Islet of Langerhans (tissue), 1 donor: Measurements from ENCODE around the gene APP.

Experiments
- FAIRE-seq: peaks from one replicate; lab custom pipeline; 2011; peaks lifted over from hg19 to GRCh38; lab: Jason Lieb, UNC

Gene APP

GRCh38 chr21:25901330-25901979 is 269.1 kb downstream of the APP start:
- FAIRE-seq = no peak

GRCh38 chr21:25898671-25899070 is 271.9 kb downstream of the APP start:
- FAIRE-seq = no peak

DNA sequence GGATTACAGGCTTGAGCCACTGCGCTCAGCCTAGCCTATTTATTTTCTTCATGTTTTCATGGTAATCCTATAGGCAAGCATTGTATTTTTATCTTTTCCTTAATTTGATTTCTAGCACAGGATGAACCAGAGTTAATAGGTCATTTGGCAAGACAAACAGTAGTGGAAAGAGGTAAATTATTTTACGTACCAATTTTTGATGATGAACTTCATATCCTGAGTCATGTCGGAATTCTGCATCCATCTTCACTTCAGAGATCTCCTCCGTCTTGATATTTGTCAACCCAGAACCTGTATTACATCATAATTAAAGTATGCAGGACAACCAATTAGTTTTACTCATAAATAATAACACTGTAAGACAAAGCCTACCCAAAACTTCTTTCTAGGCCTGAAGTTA is 273.2 kb downstream of the APP start:
- no peak for FAIRE-seq

DNA sequence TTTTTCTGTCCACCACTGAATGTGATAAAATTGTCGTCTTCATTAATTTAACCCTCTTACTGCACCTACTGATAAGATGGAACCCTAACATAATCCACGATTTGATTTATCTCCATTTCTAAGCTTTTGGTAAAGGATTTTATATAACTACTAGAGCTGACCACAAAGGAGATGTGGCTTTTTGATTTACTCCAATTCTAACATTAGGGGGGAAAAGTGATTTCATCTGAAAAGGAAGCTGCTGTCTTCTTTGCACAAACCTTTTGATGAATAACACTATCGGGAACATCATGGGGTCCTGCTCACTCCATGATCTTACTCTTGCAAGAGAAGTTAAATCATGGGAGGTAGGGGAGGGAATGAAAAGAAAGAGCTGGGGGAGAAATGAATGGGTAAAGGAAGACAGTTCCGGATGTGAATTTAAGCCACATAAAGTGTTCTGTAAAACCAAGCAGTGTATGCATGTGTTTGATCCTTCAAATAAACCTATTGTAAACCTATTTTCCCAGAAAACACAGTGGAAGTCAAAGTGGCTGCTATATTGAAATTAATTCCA is 274.0 kb downstream of the APP start:
- no peak for FAIRE-seq

GRCh38 chr21:25895565-25896205 is 274.9 kb downstream of the APP start:
- FAIRE-seq = peak; percentile 73

GRCh38 chr21:25893191-25893590 is 277.4 kb downstream of the APP start:
- no peak for FAIRE-seq

GRCh38 chr21:25891596-25891995 is 279.0 kb downstream of the APP start:
- no peak for FAIRE-seq

DNA sequence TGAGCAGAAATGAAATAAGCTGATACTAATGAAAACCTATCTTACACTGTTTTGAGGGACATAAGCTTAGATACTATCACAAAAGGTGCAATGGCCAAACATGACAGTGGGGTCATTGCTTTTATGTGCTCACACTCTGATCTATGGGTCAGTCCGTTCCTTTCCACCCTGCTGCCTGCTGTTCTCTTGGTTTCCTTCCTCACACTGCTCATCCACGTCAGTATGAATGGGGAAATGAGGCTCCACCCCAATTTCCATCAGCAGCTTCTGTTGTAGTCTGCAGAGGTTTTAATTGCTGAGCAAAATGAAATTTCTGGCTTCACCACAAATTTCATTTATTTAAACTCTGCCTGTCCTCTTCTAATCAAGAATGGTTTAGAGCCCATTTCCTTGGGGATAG is 280.6 kb downstream of the APP start:
- no peak for FAIRE-seq

DNA sequence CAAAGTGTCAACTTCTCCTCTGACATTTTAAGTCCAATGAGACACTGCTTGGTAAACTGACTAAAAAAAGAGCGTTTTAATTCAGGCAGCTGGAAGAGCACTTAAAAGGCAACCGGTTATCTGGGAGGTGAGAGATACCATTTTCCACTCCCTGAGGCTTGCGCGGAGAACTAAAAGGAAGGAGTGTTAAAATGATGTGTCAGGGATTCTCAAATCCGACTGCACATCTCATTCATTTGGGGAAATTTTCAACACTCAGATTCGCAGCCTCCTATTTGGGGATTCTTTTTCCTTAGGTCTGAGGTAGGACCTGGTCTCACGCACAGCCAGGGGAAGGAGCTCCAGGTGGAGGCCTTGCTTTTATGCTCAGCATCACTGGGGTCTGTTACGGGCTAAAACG is 281.9 kb downstream of the APP start:
- FAIRE-seq = no peak

GRCh38 chr21:25887646-25888306 is 282.8 kb downstream of the APP start:
- FAIRE-seq = no peak

DNA sequence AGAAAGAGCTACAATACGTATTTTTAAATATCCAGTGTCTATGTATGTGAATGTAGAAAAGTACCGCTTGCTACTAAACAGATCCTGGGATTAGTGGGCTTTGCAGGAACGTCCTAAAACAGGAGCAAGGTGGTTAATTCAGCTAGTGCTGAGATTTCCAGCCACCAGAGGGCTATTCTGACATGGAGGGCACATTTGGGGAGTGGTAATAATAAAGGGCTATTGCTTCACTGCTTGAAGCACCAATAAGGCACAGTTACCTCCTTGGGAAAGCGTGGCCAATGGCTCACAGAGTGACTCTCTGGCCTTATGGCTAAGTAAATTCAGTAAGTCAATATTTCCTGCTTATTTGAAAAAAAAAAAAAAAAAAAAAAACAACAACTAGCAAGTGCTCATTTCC is 283.4 kb downstream of the APP start:
- no peak for FAIRE-seq

GRCh38 chr21:25885880-25886279 is 284.7 kb downstream of the APP start:
- FAIRE-seq = no peak

GRCh38 chr21:25885405-25885804 is 285.2 kb downstream of the APP start:
- FAIRE-seq = no peak

- no peak for FAIRE-seq
Observed at GRCh38 chr21:25884311-25884710, 286.3 kb downstream of the APP start.

GRCh38 chr21:25881524-25882376 is 288.8 kb downstream of the APP start:
- FAIRE-seq = no peak

GRCh38 chr21:25879203-25879602 is 291.4 kb downstream of the APP start:
- FAIRE-seq = no peak

DNA sequence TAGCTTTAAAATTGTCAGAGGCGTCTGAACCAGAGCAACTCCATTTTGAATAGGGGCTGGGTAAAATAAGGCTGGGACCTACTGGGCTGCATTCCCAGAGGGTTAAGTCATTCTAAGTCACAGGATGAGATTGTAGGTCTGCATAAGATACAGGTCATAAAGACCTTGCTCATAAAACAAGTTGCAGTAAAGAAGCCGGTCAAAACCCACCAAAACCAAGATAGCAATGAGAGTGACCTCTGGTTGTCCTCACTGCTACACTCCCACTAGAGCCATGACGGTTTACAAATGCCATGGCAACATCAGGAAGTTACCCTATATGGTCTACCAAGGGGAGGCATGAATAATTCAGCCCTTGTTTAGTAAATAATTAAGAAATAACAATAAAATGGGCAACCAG is 292.2 kb downstream of the APP start:
- FAIRE-seq = no peak

DNA sequence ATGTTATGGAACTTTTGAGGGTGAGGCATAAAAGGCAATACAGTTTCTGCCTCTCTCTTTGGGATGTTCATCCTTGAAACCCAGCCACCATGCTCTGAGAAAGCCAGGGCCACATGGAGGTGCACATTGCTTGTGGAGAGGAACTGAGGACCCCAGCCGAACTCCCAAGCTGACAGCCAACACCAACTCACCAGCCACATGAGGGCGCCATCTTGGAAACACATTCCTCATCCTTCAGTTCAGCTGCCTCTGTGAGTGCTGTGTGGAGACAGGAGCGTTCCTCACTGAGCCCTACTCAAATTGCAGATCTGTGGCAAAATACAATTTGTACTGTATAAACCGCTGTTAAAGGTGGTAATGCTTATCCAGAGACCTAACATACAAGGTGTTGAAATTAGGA is 298.3 kb downstream of the APP start:
- no peak for FAIRE-seq

DNA sequence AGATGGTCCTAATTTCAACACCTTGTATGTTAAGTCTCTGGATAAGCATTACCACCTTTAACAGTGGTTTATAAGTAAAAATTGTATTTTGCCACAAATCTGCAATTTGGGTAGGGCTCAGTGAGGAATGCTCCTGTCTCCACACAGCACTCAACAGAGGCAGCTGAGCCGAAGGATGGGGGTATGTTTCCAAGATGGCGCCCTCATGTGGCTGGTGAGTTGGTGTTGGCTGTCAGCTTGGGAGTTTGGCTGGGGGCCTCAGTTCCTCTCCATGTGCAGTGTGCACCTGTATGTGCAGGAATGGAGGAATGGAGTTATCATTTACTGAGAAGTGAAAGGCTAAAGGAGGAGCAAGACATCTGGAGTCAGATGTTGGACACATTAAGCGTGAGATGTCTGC is 299.0 kb downstream of the APP start:
- no peak for FAIRE-seq

DNA sequence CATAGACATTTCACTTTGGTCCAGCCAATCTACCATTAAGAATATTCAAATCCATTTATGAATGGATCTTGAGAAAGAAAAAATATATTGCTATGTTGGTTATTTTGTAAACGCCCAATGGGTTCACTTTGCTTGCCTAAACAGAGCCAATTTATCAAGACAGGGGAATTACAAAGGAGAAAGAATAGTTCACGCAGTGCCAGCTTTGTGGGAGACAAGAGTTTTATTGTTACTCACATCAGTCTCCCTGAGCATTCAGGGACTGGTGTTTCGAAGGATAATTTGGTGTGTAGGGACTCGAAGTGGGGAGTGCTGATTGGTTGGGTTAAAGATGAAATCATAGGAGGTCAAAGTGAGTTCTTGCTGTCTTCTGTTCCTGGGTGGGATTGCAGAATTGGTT is 300.5 kb downstream of the APP start:
- FAIRE-seq = no peak

DNA sequence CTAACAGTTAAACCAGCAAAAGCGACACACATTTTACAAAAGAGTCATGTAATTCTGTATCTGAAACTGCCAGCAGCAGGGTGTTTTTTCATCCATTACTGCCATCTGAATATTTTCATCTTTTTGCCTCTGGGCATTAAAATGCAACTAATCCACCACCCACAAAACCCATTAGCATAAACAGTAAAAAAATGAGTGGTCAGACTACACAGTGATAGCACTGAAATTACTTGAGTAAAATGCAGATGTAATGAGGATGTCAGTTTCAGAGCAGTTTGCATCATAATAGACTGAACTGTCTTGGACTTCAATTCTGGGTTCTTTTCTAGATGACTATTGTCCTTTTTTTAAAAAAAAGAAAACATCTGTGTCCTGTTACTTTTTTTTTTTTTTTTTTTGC is 303.5 kb downstream of the APP start:
- FAIRE-seq = no peak

- no peak for FAIRE-seq
Observed at GRCh38 chr21:25863747-25864146, 306.8 kb downstream of the APP start.

- FAIRE-seq = no peak
Observed at GRCh38 chr21:25863031-25863430, 307.5 kb downstream of the APP start.
